Esophagus (tissue), 2 donors: ENCODE measurements around the gene CMSS1. TPM values are rescaled to one million over a fixed set of nuclear protein-coding genes. Genes with fewer than 3 reads are reported as not detected.

Experiments used
- H3K27ac ChIP-seq, 2 donors: one replicate each; pipeline ENCODE4 v1.5.1; 2013; ENCODE audit warnings: low read depth in 2 of 2, mild to moderate bottlenecking in 2 of 2, inconsistent platforms in 1 of 2, low read length in 1 of 2, moderate library complexity in 1 of 2
- H3K27me3 ChIP-seq, 2 donors: one replicate each; pipeline ENCODE4 v1.6.1; 2013; ENCODE audit warnings: low read length in 2 of 2, control low read depth in 1 of 2, mild to moderate bottlenecking in 1 of 2; ENCODE audit not compliant: insufficient read depth in 2 of 2, control insufficient read depth in 1 of 2
- H3K36me3 ChIP-seq, 2 donors: one replicate each; pipeline ENCODE4 v1.6.1; 2013; ENCODE audit warnings: low read length in 1 of 2; ENCODE audit not compliant: control insufficient read depth in 2 of 2, insufficient read depth in 2 of 2
- H3K4me1 ChIP-seq, 2 donors: one replicate each; pipeline ENCODE4 v1.6.1; 2013; ENCODE audit warnings: low read length in 1 of 2; ENCODE audit not compliant: control insufficient read depth in 2 of 2, insufficient read depth in 2 of 2
- H3K4me3 ChIP-seq, 2 donors: one replicate each; pipeline ENCODE4 v1.5.1; 2013; ENCODE audit warnings: low read length in 2 of 2, mild to moderate bottlenecking in 2 of 2, low read depth in 1 of 2, moderate library complexity in 1 of 2
- H3K9me3 ChIP-seq, 2 donors: one replicate each; pipeline ENCODE4 v1.6.1; 2013; ENCODE audit warnings: mild to moderate bottlenecking in 2 of 2, low read depth in 1 of 2, low read length in 1 of 2, moderate library complexity in 1 of 2; ENCODE audit not compliant: control insufficient read depth in 2 of 2, insufficient read depth in 1 of 2
- WGBS, 2 donors: extraction: QIAGEN DNeasy Blood & Tissue Kit; methylation state at CpG; one replicate each; pipeline ENCODE4 v1.1.7; 2013; 5-methylcytosine and 5-hydroxymethylcytosine counted together
- polyA plus RNA-seq, 2 donors: library from polyadenylated mRNA; stranded (reverse); fragments of 200-250 nt; gene quantifications; one replicate each; pipeline ENCODE4 v1.2.3, GENCODE V29; 2013
- donor health status: healthy with polysubstance abuse.
- donor health status: Bipolar disorder and iron deficiency.

Gene CMSS1
- polyA plus RNA-seq, 2 donors, result 15.5 to 17.9 TPM

DNA sequence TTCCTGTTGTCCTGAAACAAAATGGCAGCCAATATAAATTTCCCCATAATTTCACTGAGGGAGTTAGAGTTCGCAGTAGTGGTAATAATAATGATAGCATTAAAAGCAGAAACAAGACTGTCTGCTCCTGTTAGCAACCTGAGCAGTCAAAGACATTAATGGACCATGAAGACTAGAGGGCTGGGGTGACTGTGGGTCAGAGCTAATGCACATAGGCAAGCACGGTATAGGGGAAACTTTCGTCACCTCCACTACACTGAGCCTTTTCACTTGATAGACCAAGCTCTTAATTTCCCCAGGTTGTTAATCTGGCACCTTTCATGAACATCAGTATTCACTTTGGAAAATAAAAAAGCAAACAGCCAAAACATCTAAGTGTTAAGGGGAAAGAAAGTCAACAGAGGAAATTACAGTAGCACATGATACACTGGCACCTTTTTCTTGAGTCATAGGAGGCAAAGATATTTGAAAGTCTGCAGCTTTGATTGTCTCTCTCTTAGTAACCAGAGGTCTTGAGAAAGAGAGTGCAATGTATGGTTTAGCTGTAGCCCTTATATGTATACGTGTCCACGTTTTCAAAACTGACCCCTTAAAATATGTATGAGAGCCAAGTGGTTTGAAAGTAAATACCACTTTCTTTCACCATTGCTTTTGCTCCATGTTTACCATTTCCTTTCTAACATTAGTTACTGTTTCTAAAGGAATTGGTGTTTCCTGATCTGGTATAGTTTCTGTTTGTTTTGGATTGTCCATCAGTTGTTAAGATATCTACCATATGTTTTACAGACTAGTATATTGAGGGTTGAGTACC is 191.8 kb downstream of the CMSS1 start:
- Histone ChIP-seq H3K27me3 (no peaks in the 10 kb centered on the region), H3K9me3 (no peaks in the 10 kb centered on the region), H3K27ac (no peak overlapping the region), H3K36me3 (no peaks in the 10 kb centered on the region), H3K4me1 (peaks cover 0 to 2% of the 10 kb centered on the region in 2 donors), H3K4me3 (no peak overlapping the region)
- 73 to 80% methylated on average over 5 of the region's 5 CpGs for WGBS, 2 donors

DNA sequence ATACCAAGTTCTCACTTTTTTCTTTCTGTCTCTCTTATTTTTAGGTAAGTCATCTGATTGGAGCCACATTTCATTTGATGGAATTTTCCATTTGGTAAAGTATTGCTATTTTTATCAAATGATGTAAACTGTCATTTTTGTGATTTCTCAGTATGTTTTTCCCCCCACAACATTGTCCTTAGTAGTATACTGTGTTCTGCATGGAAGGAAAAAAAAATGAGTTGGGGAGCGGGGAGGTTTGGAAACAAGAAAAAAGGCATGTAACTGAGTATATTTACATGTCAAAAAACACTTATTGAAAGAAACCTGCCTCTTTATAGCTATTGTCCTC is 192.4 kb downstream of the CMSS1 start:
- Histone ChIP-seq H3K9me3 (no peaks in the 10 kb centered on the region), H3K27me3 (no peaks in the 10 kb centered on the region), H3K36me3 (no peaks in the 10 kb centered on the region), H3K4me1 (peaks cover 0 to 2% of the 10 kb centered on the region in 2 donors), H3K4me3 (no peak overlapping the region), H3K27ac (no peak overlapping the region)
- WGBS, 2 donors, result 94 to 96% methylated on average over 1 of the region's 1 CpG

DNA sequence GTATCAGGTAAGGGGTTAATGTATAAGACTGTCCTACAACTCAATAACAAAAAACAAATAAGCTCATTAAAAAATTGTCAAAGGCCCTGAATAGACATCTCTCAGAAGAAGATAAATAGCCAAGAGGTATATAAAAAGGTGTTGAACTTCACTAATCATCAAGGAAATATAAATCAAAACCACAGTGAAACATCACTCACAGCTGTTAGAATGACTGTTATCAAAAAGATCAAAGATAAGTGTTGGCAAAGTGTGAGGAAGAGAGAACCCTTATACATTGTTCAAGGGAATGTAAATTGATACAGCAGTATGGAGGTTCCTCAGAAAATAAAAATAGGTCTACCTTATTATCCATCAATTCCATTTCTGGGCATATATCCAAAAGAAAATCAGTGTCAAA is 201.1 kb downstream of the CMSS1 start:
- H3K27me3 ChIP-seq, result no peaks in the 10 kb centered on the region
- H3K27ac ChIP-seq, result no peak overlapping the region
- H3K36me3 ChIP-seq, result no peaks in the 10 kb centered on the region
- H3K9me3 ChIP-seq, result no peaks in the 10 kb centered on the region
- H3K4me1 ChIP-seq, result peaks cover 0 to 3% of the 10 kb centered on the region in 2 donors
- no peak overlapping the region for H3K4me3 ChIP-seq

DNA sequence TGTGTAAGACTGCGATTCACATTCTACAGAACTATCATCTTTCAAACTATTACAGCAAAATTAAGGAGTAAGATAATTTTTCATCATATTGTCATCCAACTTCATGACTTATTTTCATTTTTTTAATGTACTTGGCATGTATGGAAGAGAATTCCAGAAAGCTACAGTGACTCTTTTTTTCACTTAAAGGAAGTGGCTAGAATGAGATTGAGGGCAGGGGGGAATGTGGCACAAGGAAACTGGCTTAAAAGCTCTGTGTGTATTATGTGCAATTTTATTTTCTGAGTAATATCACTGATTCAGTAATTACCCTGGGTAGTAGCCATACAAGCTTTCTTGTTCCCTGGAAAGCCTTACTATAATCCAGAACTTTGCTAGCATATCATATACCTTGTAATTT is 202.1 kb downstream of the CMSS1 start:
- no peaks in the 10 kb centered on the region for H3K27me3 ChIP-seq
- H3K36me3 ChIP-seq, result no peaks in the 10 kb centered on the region
- WGBS, 2 donors, result 93 to 94% methylated on average over 1 of the region's 1 CpG
- H3K4me3 ChIP-seq, result no peak overlapping the region
- H3K4me1 ChIP-seq, result peaks cover 0 to 8% of the 10 kb centered on the region in 2 donors
- H3K9me3 ChIP-seq, result no peaks in the 10 kb centered on the region
- no peak overlapping the region for H3K27ac ChIP-seq

DNA sequence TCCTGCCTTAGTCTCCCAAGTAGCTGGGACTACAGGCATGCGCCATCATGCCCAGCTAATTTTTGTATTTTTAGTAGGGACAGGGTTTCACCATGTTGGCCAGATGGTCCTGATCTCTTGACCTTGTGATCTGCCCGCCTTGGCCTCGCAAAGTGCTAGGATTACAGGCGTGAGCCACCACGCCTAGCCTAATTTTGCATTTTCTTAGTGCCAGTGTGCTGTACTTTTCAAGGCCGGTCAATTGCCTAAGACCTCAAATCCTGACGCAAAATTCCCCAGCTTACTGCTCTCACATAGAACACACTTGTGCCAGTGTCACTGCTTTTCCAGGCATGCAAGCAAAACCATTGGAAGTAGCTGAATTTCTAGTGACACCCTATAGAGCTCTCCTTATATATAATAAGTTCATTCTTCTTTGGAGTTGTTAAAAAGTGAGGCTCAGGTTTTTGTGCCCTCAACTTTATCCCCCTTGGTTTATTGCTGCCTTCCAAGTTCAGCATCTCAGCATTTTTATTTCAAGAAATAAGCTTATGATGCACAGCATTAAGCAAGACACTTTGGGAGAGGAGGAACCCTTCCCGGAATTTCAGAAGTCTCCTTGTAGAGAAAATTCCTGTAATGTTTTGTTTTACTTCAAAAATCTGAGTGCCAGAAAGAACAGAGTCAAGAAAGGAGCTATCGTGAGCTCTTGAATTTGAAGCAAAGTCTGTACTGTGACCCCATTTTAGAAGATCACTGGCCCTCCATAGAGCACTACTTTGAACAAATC is 203.4 kb downstream of the CMSS1 start:
- H3K27ac ChIP-seq, result no peak overlapping the region

DNA sequence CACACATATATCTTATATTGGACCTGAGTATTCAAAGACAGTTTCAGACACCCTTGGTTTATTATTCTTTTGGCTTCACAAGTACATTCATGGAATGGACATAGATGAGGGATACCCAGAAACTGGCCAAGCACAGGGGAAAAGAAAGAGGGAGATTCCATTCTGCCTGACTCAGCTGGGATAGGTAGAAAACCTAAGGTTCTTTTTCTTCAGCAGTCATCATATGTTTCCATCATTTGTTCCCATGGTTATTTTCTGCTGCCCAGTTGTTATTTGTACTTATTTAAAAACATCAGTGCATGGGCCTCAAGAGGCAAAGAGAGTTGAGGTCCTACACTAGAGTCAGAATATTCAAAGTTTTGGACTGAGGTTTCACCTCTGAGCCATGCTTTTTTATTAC is 204.8 kb downstream of the CMSS1 start:
- Histone ChIP-seq H3K4me3 (no peak overlapping the region), H3K27me3 (no peaks in the 10 kb centered on the region), H3K9me3 (no peaks in the 10 kb centered on the region), H3K4me1 (peaks cover 0 to 8% of the 10 kb centered on the region in 2 donors), H3K27ac (no peak overlapping the region), H3K36me3 (no peaks in the 10 kb centered on the region)

More for the DNA sequence above, 203.4 kb downstream of the CMSS1 start:
- Histone ChIP-seq H3K27me3 (no peaks in the 10 kb centered on the region), H3K4me1 (peaks cover 0 to 8% of the 10 kb centered on the region in 2 donors), H3K4me3 (no peak overlapping the region), H3K36me3 (no peaks in the 10 kb centered on the region), H3K9me3 (no peaks in the 10 kb centered on the region)
- WGBS, 2 donors, result 87 to 90% methylated on average over 9 of the region's 9 CpGs

DNA sequence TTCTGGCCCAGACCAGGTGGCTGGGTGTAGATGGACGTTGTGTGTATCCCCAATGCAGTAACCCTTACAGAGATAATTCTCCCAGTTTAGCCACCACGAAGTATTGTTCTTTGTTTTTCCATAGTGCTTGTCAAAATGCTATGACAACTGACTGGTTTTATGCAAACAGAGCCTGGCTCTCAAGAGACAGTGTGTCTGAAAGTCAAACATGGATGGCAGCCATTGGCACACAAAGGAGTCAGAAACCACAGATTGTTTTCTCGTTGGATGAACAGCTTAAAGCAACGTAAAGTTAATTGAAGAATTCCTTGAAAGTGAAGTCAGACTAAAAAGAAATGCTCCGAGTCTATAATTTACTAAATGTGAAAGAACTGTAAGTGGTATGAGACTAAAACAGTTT is 205.5 kb downstream of the CMSS1 start:
- WGBS, 2 donors, result 29 to 45% methylated on average over 5 of the region's 5 CpGs
- H3K4me3 ChIP-seq, result no peak overlapping the region
- no peaks in the 10 kb centered on the region for H3K27me3 ChIP-seq
- H3K36me3 ChIP-seq, result no peaks in the 10 kb centered on the region
- no peaks in the 10 kb centered on the region for H3K9me3 ChIP-seq
- H3K4me1 ChIP-seq, result peaks cover 0 to 8% of the 10 kb centered on the region in 2 donors
- peak overlapping the region in 1 of 2 donors; percentile 41 for H3K27ac ChIP-seq

DNA sequence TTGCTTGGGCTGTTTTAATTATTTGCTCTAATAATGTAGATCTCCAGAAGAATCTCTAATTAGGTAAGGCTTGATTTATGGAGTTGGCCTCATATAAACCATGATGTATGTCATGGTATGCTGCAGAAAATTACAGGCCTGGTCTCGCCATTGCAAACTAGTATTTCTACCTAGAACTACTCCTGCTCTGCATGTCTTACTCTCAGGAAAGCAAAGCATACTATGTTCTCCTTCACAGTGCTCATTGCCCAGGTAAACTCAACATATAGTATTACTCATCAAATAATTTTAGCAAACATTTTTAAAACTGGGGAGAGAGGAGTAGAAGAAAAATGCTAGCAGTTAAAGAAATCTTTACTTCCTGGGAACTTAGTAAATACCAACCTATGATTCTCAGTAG is 205.9 kb downstream of the CMSS1 start:
- Histone ChIP-seq H3K36me3 (no peaks in the 10 kb centered on the region), H3K4me3 (no peak overlapping the region), H3K9me3 (no peaks in the 10 kb centered on the region), H3K27me3 (no peaks in the 10 kb centered on the region), H3K27ac (peak overlapping the region in 1 of 2 donors; percentile 10), H3K4me1 (peaks cover 0 to 8% of the 10 kb centered on the region in 2 donors)
- 53 to 83% methylated on average over 1 of the region's 1 CpG for WGBS, 2 donors

DNA sequence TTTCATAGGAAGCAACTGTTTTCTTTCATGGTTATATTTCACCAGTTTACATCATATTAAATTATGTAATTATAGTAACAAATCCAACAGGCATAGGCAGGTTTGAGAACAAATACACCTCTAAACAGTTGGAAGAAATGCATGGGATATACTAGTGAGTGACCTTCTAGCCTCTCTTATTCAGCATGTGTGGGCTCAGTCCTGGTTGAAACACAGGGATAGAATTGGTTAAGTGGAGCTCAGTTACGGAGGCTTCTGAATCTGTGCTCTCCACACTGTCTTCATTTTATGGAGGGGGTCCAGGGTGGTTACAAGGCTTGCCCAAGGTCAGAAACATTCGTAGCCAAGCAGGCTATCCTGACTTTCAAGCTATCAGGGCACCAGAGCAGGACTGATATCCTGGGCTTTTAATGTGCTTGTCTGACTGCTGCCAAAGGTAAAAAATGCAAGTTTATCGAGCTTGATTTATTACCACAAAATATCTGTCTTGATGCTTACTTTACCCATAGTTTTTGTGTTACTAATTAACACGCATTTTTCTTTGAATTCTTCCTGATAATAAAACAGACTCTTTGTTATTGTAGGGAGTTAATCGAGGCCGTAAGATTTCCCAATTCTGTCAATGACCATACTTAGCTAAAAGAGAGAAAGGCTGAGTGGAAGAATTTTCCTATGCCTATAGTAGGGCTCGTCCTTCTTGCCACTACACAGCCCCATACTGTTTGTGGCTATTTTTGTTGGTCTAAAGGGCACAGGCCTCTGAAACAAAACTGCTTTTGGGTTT is 207.1 kb downstream of the CMSS1 start:
- H3K27ac ChIP-seq, result peak overlapping the region in 1 of 2 donors; percentile 39
- no peak overlapping the region for H3K4me3 ChIP-seq
- H3K9me3 ChIP-seq, result no peaks in the 10 kb centered on the region
- 43 to 57% methylated on average over 7 of the region's 7 CpGs for WGBS, 2 donors
- H3K27me3 ChIP-seq, result no peaks in the 10 kb centered on the region
- H3K36me3 ChIP-seq, result no peaks in the 10 kb centered on the region
- H3K4me1 ChIP-seq, result peaks cover 0 to 8% of the 10 kb centered on the region in 2 donors
